ENCODE measurements around the gene COL4A5. TPM values are rescaled to one million over a fixed set of nuclear protein-coding genes. Genes with fewer than 3 reads are reported as not detected.

The COL4A5 gene
- total RNA-seq, 1 experiment from 2014 or later = 29.4 TPM

DNA sequence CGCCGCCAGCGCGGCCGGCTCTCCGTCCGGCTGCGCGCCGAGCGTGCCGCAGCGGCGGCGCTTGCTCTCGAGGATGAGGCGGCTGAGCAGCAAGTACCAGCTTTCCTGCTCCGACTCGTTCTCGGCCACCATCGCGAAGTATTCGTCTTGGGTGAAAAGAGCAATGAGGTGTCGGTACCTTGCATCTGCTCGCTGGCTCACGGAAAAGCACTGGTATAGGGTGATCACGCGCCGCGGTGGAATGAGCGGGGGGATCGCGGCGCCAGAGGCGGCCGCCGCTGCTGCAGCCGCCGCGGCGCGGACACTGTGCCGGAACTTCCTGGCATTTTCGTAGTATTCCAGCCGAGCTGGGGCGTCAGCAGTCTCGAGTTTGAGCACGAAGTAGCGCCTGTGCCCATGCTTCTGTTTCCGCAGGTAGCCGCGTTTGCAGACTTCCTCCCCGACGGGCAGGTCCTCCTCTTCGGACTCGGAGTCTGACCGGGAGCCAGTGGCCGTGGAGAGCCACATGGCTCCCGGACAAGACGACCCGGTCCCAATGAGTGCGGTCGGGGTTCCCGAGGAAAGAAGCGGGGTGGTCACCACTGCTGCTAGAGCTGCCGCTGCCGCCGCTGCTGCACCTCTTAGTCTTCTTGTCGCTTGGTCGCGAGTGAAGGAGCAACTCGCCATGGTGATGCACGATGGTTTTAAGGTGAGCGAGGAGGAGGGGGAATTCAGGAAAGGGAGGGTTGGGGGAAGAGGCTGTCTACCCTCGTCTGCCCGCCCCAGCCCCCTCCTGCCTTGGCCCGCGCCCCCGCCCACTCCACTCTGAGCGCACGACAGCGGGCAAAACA lies 296.3 kb downstream of the COL4A5 start:
- Histone ChIP-seq H3K27ac (ENCODE audit: low read depth, low read length) (no peak overlapping the region), H2AFZ (ENCODE audit: low read depth, low read length, poor library complexity, severe bottlenecking) (no peak overlapping the region), H4K20me1 (ENCODE audit: insufficient read depth) (no peaks in the 10 kb centered on the region), H3K79me2 (ENCODE audit: insufficient read depth, low read length) (no peaks in the 10 kb centered on the region), H3K36me3 (ENCODE audit: control insufficient read depth in 1 of 2, insufficient read depth in 2 of 2, low read length in 2 of 2) (no peaks in the 10 kb centered on the region), H3K9ac (ENCODE audit: low read length) (no peak overlapping the region), H3K9me2 (ENCODE audit: insufficient read depth) (no peaks in the 10 kb centered on the region), H3K4me1 (ENCODE audit: control insufficient read depth in 1 of 2, insufficient read depth in 2 of 2, low read length in 2 of 2) (no peaks in the 10 kb centered on the region), H3K9me3 (ENCODE audit: control insufficient read depth in 1 of 2, insufficient read depth in 1 of 2, low read depth in 1 of 2, low read length in 2 of 2) (no peaks in the 10 kb centered on the region), H3K4me3 (replicated peaks in 1 of 2; ENCODE audit: low read depth in 1 of 2, low read length in 2 of 2) (no peak overlapping the region), H3K4me2 (ENCODE audit: low read length) (no peak overlapping the region), H3K27me3 (ENCODE audit: insufficient read depth, low read length) (no peaks in the 10 kb centered on the region)
- ChIA-PET RAD21 (ENCODE audit: low non-redundant PET in 1 of 2, low total read pairs in 2 of 2, uncharacterized antibody in 2 of 2, unreplicated experiment in 2 of 2) (no interaction called here), POLR2A (no interaction called here), CTCF (no interaction called here)
- DNase-seq (ENCODE audit: low read depth, low spot score) = no peak
- ATAC-seq = no peak
- intact Hi-C loops (cut with micrococcal nuclease) = no loop called here
- no TSS peak for BruUV-seq (replicated peaks)
- TF ChIP-seq EZH2phosphoT487 (IDR thresholded peaks at IDR 0.05; ENCODE audit: borderline replicate concordance) = no peak
- no peak for TF ChIP-seq POLR2AphosphoS5 (IDR thresholded peaks at IDR 0.05; ENCODE audit: low read depth, low read length)
- TF ChIP-seq, protein P1, sequence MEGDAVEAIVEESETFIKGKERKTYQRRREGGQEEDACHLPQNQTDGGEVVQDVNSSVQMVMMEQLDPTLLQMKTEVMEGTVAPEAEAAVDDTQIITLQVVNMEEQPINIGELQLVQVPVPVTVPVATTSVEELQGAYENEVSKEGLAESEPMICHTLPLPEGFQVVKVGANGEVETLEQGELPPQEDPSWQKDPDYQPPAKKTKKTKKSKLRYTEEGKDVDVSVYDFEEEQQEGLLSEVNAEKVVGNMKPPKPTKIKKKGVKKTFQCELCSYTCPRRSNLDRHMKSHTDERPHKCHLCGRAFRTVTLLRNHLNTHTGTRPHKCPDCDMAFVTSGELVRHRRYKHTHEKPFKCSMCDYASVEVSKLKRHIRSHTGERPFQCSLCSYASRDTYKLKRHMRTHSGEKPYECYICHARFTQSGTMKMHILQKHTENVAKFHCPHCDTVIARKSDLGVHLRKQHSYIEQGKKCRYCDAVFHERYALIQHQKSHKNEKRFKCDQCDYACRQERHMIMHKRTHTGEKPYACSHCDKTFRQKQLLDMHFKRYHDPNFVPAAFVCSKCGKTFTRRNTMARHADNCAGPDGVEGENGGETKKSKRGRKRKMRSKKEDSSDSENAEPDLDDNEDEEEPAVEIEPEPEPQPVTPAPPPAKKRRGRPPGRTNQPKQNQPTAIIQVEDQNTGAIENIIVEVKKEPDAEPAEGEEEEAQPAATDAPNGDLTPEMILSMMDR (IDR thresholded peaks at IDR 0.05 in 2 of 3, conservative IDR thresholded peaks at IDR 0.05 in 1 of 3; ENCODE audit: borderline replicate concordance in 1 of 3, insufficient read depth in 1 of 3, low read depth in 2 of 3, low read length in 2 of 3) = no peak
- no peak for TF ChIP-seq YY1 (IDR thresholded peaks at IDR 0.05; ENCODE audit: extremely low read depth, insufficient replicate concordance, low read depth, low read length)
- TF ChIP-seq EZH2 (IDR thresholded peaks at IDR 0.05) = no peak
- no peak for TF ChIP-seq CBX3 (IDR thresholded peaks at IDR 0.05; ENCODE audit: low read depth)
- TF ChIP-seq SIN3A (IDR thresholded peaks at IDR 0.05; ENCODE audit: low read depth) = no peak
- TF ChIP-seq CEBPB (IDR thresholded peaks at IDR 0.05; ENCODE audit: low read depth) = no peak
